ENCODE measurements around the gene SLC25A12.

DNA sequence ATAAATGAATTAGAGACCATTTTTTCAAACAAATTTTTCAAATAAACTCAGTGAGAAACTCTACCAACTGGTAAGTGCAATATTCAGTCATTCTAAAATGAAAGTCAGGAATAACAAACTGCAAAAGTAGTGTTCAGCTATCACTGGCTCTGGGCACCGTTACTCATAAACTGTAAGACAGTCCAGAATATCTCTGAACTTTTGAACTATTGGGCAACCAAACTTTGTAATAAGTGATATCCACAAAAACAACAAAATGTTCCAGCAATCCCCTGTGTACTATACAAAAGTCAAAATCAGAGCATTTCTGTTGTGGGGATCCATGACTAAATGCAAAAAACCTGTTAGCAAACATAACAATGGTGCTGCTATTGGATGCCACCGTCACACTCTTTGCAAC, 56.3 kb downstream of the SLC25A12 start:
- TF ChIP-seq, protein P1, sequence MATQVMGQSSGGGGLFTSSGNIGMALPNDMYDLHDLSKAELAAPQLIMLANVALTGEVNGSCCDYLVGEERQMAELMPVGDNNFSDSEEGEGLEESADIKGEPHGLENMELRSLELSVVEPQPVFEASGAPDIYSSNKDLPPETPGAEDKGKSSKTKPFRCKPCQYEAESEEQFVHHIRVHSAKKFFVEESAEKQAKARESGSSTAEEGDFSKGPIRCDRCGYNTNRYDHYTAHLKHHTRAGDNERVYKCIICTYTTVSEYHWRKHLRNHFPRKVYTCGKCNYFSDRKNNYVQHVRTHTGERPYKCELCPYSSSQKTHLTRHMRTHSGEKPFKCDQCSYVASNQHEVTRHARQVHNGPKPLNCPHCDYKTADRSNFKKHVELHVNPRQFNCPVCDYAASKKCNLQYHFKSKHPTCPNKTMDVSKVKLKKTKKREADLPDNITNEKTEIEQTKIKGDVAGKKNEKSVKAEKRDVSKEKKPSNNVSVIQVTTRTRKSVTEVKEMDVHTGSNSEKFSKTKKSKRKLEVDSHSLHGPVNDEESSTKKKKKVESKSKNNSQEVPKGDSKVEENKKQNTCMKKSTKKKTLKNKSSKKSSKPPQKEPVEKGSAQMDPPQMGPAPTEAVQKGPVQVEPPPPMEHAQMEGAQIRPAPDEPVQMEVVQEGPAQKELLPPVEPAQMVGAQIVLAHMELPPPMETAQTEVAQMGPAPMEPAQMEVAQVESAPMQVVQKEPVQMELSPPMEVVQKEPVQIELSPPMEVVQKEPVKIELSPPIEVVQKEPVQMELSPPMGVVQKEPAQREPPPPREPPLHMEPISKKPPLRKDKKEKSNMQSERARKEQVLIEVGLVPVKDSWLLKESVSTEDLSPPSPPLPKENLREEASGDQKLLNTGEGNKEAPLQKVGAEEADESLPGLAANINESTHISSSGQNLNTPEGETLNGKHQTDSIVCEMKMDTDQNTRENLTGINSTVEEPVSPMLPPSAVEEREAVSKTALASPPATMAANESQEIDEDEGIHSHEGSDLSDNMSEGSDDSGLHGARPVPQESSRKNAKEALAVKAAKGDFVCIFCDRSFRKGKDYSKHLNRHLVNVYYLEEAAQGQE (IDR thresholded peaks at IDR 0.05; ENCODE audit: insufficient read depth in 1 of 2, low read depth in 2 of 2, low read length in 2 of 2): no peak
- TF ChIP-seq POLR2AphosphoS5 (IDR thresholded peaks at IDR 0.05; ENCODE audit: low read depth, low read length) (no peak), TAF1 (IDR thresholded peaks at IDR 0.05; ENCODE audit: borderline replicate concordance, insufficient read depth, low read length) (no peak), SIN3A (IDR thresholded peaks at IDR 0.05; ENCODE audit: borderline replicate concordance, insufficient read depth, low read length) (no peak), FOXP2 (optimal IDR thresholded peaks at IDR 0.05; ENCODE audit: borderline replicate concordance, extremely low read depth, extremely low read length, insufficient read depth) (no peak)

Data from PFSK-1 (cell line).